IPS DF 6.9 (cell line): Measurements from ENCODE around the gene KPNA3.

Experiments used
- DNase-seq: peaks from one replicate; pipeline ENCODE4 v3.0.0-alpha.2; 2013; ENCODE audit warnings: low read depth, low spot score
- H3K27ac ChIP-seq: one replicate; pipeline ENCODE4 v1.5.1; 2013; ENCODE audit warnings: low read length, control low read depth
- H3K27me3 ChIP-seq: 2 replicates; pipeline ENCODE4 v1.6.1; 2013; ENCODE audit warnings: mild to moderate bottlenecking, low read length; ENCODE audit not compliant: control insufficient read depth, insufficient read depth
- H3K36me3 ChIP-seq: 2 replicates; pipeline ENCODE4 v1.6.1; 2013; ENCODE audit warnings: low read length; ENCODE audit not compliant: control insufficient read depth, insufficient read depth
- H3K4me1 ChIP-seq: 2 replicates; pipeline ENCODE4 v1.6.1; 2013; ENCODE audit warnings: low read length; ENCODE audit not compliant: control insufficient read depth, insufficient read depth
- H3K4me3 ChIP-seq: 2 replicates; pipeline ENCODE4 v1.5.1; 2013; ENCODE audit warnings: mild to moderate bottlenecking, low read length
- H3K9me3 ChIP-seq: 2 replicates; pipeline ENCODE4 v1.6.1; 2013; ENCODE audit warnings: low read length, inconsistent platforms; ENCODE audit not compliant: control insufficient read depth, insufficient read depth
- WGBS: extraction: QIAGEN DNeasy Blood & Tissue Kit; methylation state at CpG from one replicate; pipeline ENCODE4 v1.1.7; 2013; ENCODE audit warnings: mixed read lengths, missing lambda C conversion rate; ENCODE audit not compliant: insufficient read length, insufficient coverage; 5-methylcytosine and 5-hydroxymethylcytosine counted together

KPNA3 gene

GRCh38 chr13:49792550-49793324 lies at the start of gene KPNA3:
Gene KPNA3 (minus strand): TSS chr13:49792682. CDS start chr13:49792506, 176 bp downstream.
- Histone ChIP-seq H3K4me3 (peak within 1 kb of the TSS; percentile 88), H3K27me3 (no peaks in the 10 kb centered on the region), H3K36me3 (no peaks in the 10 kb centered on the region), H3K9me3 (no peaks in the 10 kb centered on the region), H3K4me1 (no peaks in the 10 kb centered on the region; the same call in 1 of the 2 replicates), H3K27ac (no peak within 1 kb of the TSS)
- DNase-seq, result peak; percentile 81
- WGBS, result no CpG with 5 or more reads among the region's 71 CpGs

- H3K9me3 ChIP-seq, result no peaks in the 10 kb centered on the region
- DNase-seq, result no peak
- no peak overlapping the region for H3K27ac ChIP-seq
- no CpG with 5 or more reads among the region's 2 CpGs for WGBS
- peaks cover under 1% of the 10 kb centered on the region for H3K4me1 ChIP-seq
- no peaks in the 10 kb centered on the region for H3K27me3 ChIP-seq
- no peak overlapping the region for H3K4me3 ChIP-seq
- H3K36me3 ChIP-seq, result no peaks in the 10 kb centered on the region
Measured at GRCh38 chr13:49841964-49842363, 49.5 kb upstream of the KPNA3 start.

- no peaks in the 10 kb centered on the region for H3K36me3 ChIP-seq
- H3K27ac ChIP-seq, result no peak overlapping the region
- DNase-seq, result no peak
- no peaks in the 10 kb centered on the region for H3K27me3 ChIP-seq
- H3K4me3 ChIP-seq, result no peak overlapping the region
- no CpG with 5 or more reads among the region's 3 CpGs for WGBS
- H3K9me3 ChIP-seq, result no peaks in the 10 kb centered on the region
- peaks cover 3% of the 10 kb centered on the region for H3K4me1 ChIP-seq
Measured at GRCh38 chr13:49840675-49841074, 48.2 kb upstream of the KPNA3 start.

GRCh38 chr13:49840266-49840665 lies 47.8 kb upstream of the KPNA3 start:
- no peak for DNase-seq
- H3K4me3 ChIP-seq, result no peak overlapping the region
- no peaks in the 10 kb centered on the region for H3K9me3 ChIP-seq

GRCh38 chr13:49838989-49839388 lies 46.5 kb upstream of the KPNA3 start:
- H3K4me3 ChIP-seq, result no peak overlapping the region
- no CpG with 5 or more reads among the region's 4 CpGs for WGBS
- no peak for DNase-seq

More at GRCh38 chr13:49840266-49840665, 47.8 kb upstream of the KPNA3 start:
- H3K4me1 ChIP-seq, result peaks cover 3% of the 10 kb centered on the region
- no CpG with 5 or more reads among the region's 4 CpGs for WGBS
- H3K27ac ChIP-seq, result no peak overlapping the region
- no peaks in the 10 kb centered on the region for H3K36me3 ChIP-seq
- no peaks in the 10 kb centered on the region for H3K27me3 ChIP-seq

GRCh38 chr13:49836516-49836915 lies 44.0 kb upstream of the KPNA3 start:
- Histone ChIP-seq H3K36me3 (no peaks in the 10 kb centered on the region), H3K27ac (no peak overlapping the region), H3K9me3 (no peaks in the 10 kb centered on the region), H3K27me3 (no peaks in the 10 kb centered on the region), H3K4me3 (no peak overlapping the region), H3K4me1 (peaks cover 3% of the 10 kb centered on the region; the same call in 1 of the 2 replicates)
- WGBS, result no CpG with 5 or more reads among the region's 5 CpGs
- DNase-seq, result no peak

More at GRCh38 chr13:49838989-49839388, 46.5 kb upstream of the KPNA3 start:
- Histone ChIP-seq H3K9me3 (no peaks in the 10 kb centered on the region), H3K27me3 (no peaks in the 10 kb centered on the region), H3K4me1 (peaks cover 3% of the 10 kb centered on the region; the same call in 1 of the 2 replicates), H3K27ac (no peak overlapping the region), H3K36me3 (no peaks in the 10 kb centered on the region)

- Histone ChIP-seq H3K4me1 (peaks cover 3% of the 10 kb centered on the region; the same call in 1 of the 2 replicates), H3K27me3 (no peaks in the 10 kb centered on the region), H3K9me3 (no peaks in the 10 kb centered on the region), H3K4me3 (no peak overlapping the region), H3K36me3 (no peaks in the 10 kb centered on the region), H3K27ac (no peak overlapping the region)
- no peak for DNase-seq
- no CpG with 5 or more reads among the region's 5 CpGs for WGBS
Measured at GRCh38 chr13:49833402-49833801, 40.9 kb upstream of the KPNA3 start.

- Histone ChIP-seq H3K4me1 (no peaks in the 10 kb centered on the region), H3K27ac (no peak overlapping the region), H3K36me3 (no peaks in the 10 kb centered on the region), H3K4me3 (no peak overlapping the region), H3K9me3 (no peaks in the 10 kb centered on the region), H3K27me3 (no peaks in the 10 kb centered on the region)
- no peak for DNase-seq
- WGBS, result no CpG with 5 or more reads among the region's 4 CpGs
Measured at GRCh38 chr13:49831455-49831854, 39.0 kb upstream of the KPNA3 start.

GRCh38 chr13:49830721-49831120 lies 38.2 kb upstream of the KPNA3 start:
- Histone ChIP-seq H3K36me3 (no peaks in the 10 kb centered on the region), H3K27ac (no peak overlapping the region), H3K4me1 (no peaks in the 10 kb centered on the region), H3K27me3 (no peaks in the 10 kb centered on the region), H3K4me3 (no peak overlapping the region), H3K9me3 (no peaks in the 10 kb centered on the region)
- WGBS, result no CpG with 5 or more reads among the region's 3 CpGs
- DNase-seq, result no peak

GRCh38 chr13:49829715-49830114 lies 37.2 kb upstream of the KPNA3 start:
- Histone ChIP-seq H3K4me3 (no peak overlapping the region), H3K4me1 (no peaks in the 10 kb centered on the region), H3K9me3 (no peaks in the 10 kb centered on the region), H3K36me3 (no peaks in the 10 kb centered on the region), H3K27me3 (no peaks in the 10 kb centered on the region), H3K27ac (no peak overlapping the region)
- no peak for DNase-seq
- no CpG with 5 or more reads among the region's 2 CpGs for WGBS

- Histone ChIP-seq H3K36me3 (no peaks in the 10 kb centered on the region), H3K4me1 (no peaks in the 10 kb centered on the region), H3K27me3 (no peaks in the 10 kb centered on the region), H3K27ac (no peak overlapping the region), H3K4me3 (no peak overlapping the region), H3K9me3 (no peaks in the 10 kb centered on the region)
- no peak for DNase-seq
- WGBS, result no CpG with 5 or more reads among the region's 2 CpGs
Measured at GRCh38 chr13:49828453-49828852, 36.0 kb upstream of the KPNA3 start.
